GM19372 (cell line): ENCODE measurements around the gene RICTOR.
"Not testable (repeated sequence)": the region's sequence is repeated elsewhere in the genome, so short reads cannot be mapped to it uniquely, and the experiment has no call there.

Source experiments
- ATAC-seq: cut with Tn5 transposase; IDR thresholded peaks from one replicate; pipeline ENCODE4 v1.9.1; 2021; ENCODE audit warnings: mild to moderate bottlenecking, low read depth, moderate library complexity; ENCODE audit not compliant: unreplicated experiment

RICTOR gene

GRCh38 chr5:39015743-39016586 is 58.2 kb downstream of the RICTOR start:
- ATAC-seq = no peak

GRCh38 chr5:39014561-39014960 is 59.6 kb downstream of the RICTOR start:
- ATAC-seq = no peak

GRCh38 chr5:39013938-39014337 is 60.3 kb downstream of the RICTOR start:
- no peak for ATAC-seq

GRCh38 chr5:39010958-39011357 is 63.2 kb downstream of the RICTOR start:
- ATAC-seq = not testable (repeated sequence)

- no peak for ATAC-seq
These were observed 64.2 kb downstream of the RICTOR start for GRCh38 chr5:39009981-39010380.

GRCh38 chr5:39009280-39009679 is 64.9 kb downstream of the RICTOR start:
- ATAC-seq = no peak

GRCh38 chr5:39006650-39007049 is 67.5 kb downstream of the RICTOR start:
- no peak for ATAC-seq

- ATAC-seq = no peak
These were observed 68.5 kb downstream of the RICTOR start for GRCh38 chr5:39005566-39006232.

- ATAC-seq = no peak
These were observed 72.5 kb downstream of the RICTOR start for GRCh38 chr5:39001683-39002082.

GRCh38 chr5:38999037-38999436 is 75.2 kb downstream of the RICTOR start:
- ATAC-seq = no peak

GRCh38 chr5:38997591-38997990 is 76.6 kb downstream of the RICTOR start:
- no peak for ATAC-seq

GRCh38 chr5:38996123-38996522 is 78.1 kb downstream of the RICTOR start:
- no peak for ATAC-seq

- ATAC-seq = no peak
These were observed 79.8 kb downstream of the RICTOR start for GRCh38 chr5:38994324-38994927.

- ATAC-seq = not testable (repeated sequence)
These were observed 84.1 kb downstream of the RICTOR start for GRCh38 chr5:38989974-38990719.

- no peak for ATAC-seq
These were observed 88.2 kb downstream of the RICTOR start for GRCh38 chr5:38985909-38986452.

- ATAC-seq = no peak
These were observed 94.7 kb downstream of the RICTOR start for GRCh38 chr5:38979535-38979934.

GRCh38 chr5:38978036-38978435 is 96.2 kb downstream of the RICTOR start:
- ATAC-seq = no peak

GRCh38 chr5:38968665-38969064 is 105.5 kb downstream of the RICTOR start:
- ATAC-seq = no peak

- no peak for ATAC-seq
These were observed 112.5 kb downstream of the RICTOR start for GRCh38 chr5:38961691-38962090.

- ATAC-seq = no peak
These were observed 120.7 kb downstream of the RICTOR start for GRCh38 chr5:38953426-38954012.
